ENCODE results near the gene NOTUM. TPM values are rescaled to one million over a fixed set of nuclear protein-coding genes. Genes with fewer than 3 reads are reported as not detected.
A peak's percentile ranks its signal among the peaks of the same experiment; 100 is the strongest.

NOTUM gene
- total and polyA plus RNA-seq, 9 donors = 0.05 to 0.36 (median 0.22) TPM; not detected in 5

GRCh38 chr17:82004517-82005455 lies 43.8 kb upstream of the NOTUM start:
- H3K36me3 ChIP-seq = no peaks in the 10 kb centered on the region
- H3K4me3 ChIP-seq = no peak overlapping the region
- intact Hi-C loops (cut with DNase I) = loop anchor here in 1 of 4 donors (5.0 kb wide), 1 partner anchor 42 kb away; the partner anchor contains the start of gene NOTUM
- WGBS, 3 donors = 91 to 94% (median 92%) methylated on average over 39 to 41 of the region's 41 CpGs
- TF ChIP-seq POLR2A (IDR thresholded peaks at IDR 0.05) = no peak
- no peak for TF ChIP-seq CTCF (IDR thresholded peaks at IDR 0.05)
- no peak for TF ChIP-seq EP300 (IDR thresholded peaks at IDR 0.05)
- peaks cover 7% of the 10 kb centered on the region for H3K4me1 ChIP-seq (ENCODE audit: insufficient read depth)
- H3K27me3 ChIP-seq = no peaks in the 10 kb centered on the region
- no peak overlapping the region for H3K27ac ChIP-seq
- no peak for DNase-seq
- H3K9me3 ChIP-seq = no peaks in the 10 kb centered on the region

GRCh38 chr17:82003411-82004381 lies 42.7 kb upstream of the NOTUM start:
- Histone ChIP-seq H3K36me3 (no peaks in the 10 kb centered on the region), H3K4me1 (ENCODE audit: insufficient read depth) (peaks cover 7% of the 10 kb centered on the region), H3K27me3 (no peaks in the 10 kb centered on the region), H3K9me3 (no peaks in the 10 kb centered on the region), H3K4me3 (no peak overlapping the region), H3K27ac (no peak overlapping the region)
- peak; percentile 68 to 80 (median 79) for DNase-seq
- intact Hi-C loops (cut with DNase I) = loop anchor here in 1 of 4 donors (5.0 kb wide), 1 partner anchor 41 kb away; the partner anchor contains the start of gene NOTUM
- TF ChIP-seq CTCF (IDR thresholded peaks at IDR 0.05) (no peak), POLR2A (IDR thresholded peaks at IDR 0.05) (no peak), EP300 (IDR thresholded peaks at IDR 0.05) (no peak)
- WGBS, 3 donors = 19 to 27% (median 23%) methylated on average over 42 to 53 of the region's 53 CpGs

- Histone ChIP-seq H3K4me1 (ENCODE audit: insufficient read depth) (peaks cover 7% of the 10 kb centered on the region), H3K27ac (no peak overlapping the region), H3K4me3 (no peak overlapping the region), H3K27me3 (no peaks in the 10 kb centered on the region), H3K36me3 (no peaks in the 10 kb centered on the region), H3K9me3 (no peaks in the 10 kb centered on the region)
- intact Hi-C loops (cut with DNase I) = loop anchor here in 1 of 4 donors (5.0 kb wide), 1 partner anchor 39 kb away; the partner anchor contains the start of gene NOTUM
- DNase-seq = no peak
- WGBS, 3 donors = 85 to 92% (median 87%) methylated on average over 16 to 17 of the region's 17 CpGs
- TF ChIP-seq EP300 (IDR thresholded peaks at IDR 0.05) = no peak
- no peak for TF ChIP-seq CTCF (IDR thresholded peaks at IDR 0.05)
- TF ChIP-seq POLR2A (IDR thresholded peaks at IDR 0.05) = no peak
These were observed 40.6 kb upstream of the NOTUM start for GRCh38 chr17:82001571-82002056.

Data from ovary (tissue), 9 donors.